GM18519 (cell line): ENCODE data around the gene CATSPERZ.
"Not testable (repeated sequence)": the region's sequence is repeated elsewhere in the genome, so short reads cannot be mapped to it uniquely, and the experiment has no call there.

Source experiments
- ATAC-seq: cut with Tn5 transposase; IDR thresholded peaks from one replicate; pipeline ENCODE4 v1.9.1; 2021; ENCODE audit warnings: mild to moderate bottlenecking, moderate library complexity; ENCODE audit not compliant: unreplicated experiment, low FRiP score

The CATSPERZ gene

GRCh38 chr11:64297699-64298358, 2.3 kb upstream of the CATSPERZ start:
- ATAC-seq, result no peak

GRCh38 chr11:64298966-64299846, 952 bp upstream of the CATSPERZ start:
- no peak for ATAC-seq

DNA sequence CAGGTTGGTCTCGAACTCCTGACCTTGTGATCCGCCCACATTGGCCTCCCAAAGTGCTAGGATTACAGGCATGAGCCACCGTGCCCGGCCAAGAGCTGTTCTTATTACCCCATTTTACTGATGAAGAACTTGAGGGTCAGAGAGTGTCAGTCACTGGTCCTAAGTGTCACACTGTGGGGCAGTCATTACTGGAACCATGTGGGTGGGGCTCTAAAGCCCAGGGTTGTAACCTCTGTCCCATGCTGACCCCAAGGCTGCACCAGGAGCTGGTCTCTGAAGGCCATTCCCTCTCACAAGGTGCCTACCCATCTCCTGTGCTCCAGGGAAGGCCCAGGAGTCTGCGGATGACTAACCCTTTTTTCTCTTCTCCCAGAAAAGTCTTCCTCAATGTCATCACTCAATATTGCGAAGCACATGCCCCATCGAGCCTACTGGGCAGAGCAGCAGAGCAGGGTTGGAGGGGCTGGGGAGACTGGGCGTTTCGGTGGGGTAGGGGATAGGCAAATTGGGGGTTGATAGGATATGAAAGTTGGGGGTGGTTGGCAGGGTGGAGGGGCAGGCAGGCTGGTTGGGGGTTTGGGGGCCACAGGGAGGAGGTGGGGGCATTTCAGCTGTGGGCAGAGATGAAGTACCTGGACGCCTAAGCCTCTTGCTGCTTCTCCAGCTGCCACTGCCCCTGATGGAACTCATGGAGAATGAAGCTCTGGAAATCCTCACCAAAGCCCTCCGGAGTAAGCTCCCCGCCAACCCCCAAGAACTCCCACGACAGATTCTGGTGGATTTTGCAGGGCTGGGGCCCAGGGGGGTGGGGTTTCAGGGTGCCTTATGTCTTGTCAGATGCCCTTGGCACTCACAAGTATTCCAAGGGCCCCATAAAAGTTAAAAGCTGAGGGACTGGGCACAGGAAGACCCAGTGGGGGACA, 3.2 kb downstream of the CATSPERZ start:
- ATAC-seq, result no peak

DNA sequence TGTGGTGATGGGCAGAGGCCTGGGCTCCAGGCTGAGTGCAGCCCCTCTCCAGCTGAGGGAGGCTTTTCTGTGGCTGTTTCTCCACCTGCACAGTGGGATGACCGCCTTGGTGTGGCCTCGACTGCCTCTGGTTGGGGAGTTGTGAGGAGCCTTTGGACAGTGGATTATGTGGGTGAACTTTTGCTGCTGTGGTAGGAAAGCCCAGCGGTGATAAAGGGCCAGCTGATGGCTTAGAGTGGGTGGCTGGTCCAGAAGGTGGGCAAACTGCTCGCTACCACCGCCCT, 3.8 kb downstream of the CATSPERZ start:
- no peak for ATAC-seq

DNA sequence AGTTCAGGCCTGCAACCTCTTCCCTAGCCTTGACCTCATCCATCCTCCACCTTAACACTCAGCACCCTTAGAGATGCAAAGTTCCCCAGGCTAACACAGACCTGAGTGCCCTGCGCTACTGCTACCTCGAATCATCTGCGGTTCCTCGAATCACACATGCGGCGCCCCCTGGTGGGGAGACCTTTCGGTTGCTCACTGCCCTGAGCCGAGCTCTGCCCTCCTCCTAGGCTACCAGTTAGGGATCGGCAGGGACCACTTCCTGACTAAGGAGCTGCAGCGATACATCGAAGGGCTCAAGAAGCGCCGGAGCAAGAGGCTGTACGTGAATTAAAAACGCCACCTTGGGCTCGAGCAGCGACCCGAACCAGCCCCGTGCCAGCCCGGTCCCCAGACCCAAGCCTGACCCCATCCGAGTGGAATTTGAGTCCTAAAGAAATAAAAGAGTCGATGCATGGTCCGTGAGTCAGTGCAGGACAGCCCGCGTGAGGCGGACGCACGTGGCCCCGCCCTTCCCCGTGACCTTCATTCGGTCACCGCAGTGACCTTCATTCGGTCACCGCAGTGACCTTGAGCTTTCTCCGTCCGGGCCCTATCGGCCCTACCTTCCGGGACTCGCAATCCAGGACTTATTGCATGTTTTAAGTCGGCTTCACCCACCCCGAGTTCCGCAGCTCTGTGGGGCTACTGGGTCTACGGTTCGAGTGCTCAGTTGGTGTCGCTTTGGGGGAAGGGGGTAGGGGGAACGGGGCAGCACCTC, 4.3 kb downstream of the CATSPERZ start:
- peak; percentile 19 for ATAC-seq

DNA sequence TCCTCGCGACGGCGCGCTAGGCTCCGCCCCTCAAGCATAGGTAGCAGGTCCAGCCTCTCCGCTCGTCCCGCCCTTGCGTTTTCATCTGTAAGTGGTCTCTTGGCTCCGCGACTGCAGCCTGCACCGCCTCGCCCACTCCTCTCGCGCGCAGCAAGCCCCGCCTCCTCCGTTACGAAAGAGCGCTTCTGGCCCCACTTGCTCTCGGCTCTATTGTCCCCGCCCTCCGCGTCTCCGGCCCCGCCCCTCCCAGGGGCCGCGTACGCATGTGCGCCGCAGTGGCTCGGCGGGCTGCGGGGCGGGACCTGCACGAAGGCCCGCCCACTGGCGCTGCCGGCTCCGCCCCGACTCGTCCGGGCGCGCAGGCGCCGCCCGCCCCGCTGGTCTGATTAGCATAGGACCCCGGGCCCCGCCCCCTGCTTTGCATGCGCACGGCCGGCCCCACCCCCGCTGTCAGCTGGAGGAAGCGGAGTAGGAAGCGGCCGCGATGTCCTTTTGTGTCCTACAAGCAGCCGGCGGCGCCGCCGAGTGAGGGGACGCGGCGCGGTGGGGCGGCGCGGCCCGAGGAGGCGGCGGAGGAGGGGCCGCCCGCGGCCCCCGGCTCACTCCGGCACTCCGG, 5.0 kb downstream of the CATSPERZ start, which contains the start of gene ESRRA:
Gene ESRRA, plus strand, starts transcription at position 450 of the 616 bp plus-strand sequence. CDS start 1,656 bp downstream, outside the sequence.
- peak; percentile 53 for ATAC-seq

- no peak for ATAC-seq
Measured at GRCh38 chr11:64305691-64306562, 5.8 kb downstream of the CATSPERZ start.

DNA sequence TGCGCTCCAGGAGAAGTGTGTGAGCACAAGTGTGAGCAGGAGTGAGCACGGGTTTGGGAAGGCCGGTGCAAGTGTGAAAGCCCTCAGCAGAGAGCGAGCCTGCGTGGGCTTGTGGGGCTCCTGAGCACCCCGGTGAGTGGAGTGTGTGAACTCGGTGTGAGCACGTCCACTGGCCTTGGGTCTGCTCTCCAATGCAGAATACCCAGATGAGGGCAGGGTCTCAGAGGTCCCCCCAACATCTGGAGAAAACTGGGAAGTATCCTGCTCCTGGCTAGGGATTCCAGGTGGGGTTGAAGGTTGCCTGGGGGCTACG, 6.4 kb downstream of the CATSPERZ start:
- ATAC-seq, result no peak

- no peak for ATAC-seq
Measured at GRCh38 chr11:64306876-64307622, 6.9 kb downstream of the CATSPERZ start.

DNA sequence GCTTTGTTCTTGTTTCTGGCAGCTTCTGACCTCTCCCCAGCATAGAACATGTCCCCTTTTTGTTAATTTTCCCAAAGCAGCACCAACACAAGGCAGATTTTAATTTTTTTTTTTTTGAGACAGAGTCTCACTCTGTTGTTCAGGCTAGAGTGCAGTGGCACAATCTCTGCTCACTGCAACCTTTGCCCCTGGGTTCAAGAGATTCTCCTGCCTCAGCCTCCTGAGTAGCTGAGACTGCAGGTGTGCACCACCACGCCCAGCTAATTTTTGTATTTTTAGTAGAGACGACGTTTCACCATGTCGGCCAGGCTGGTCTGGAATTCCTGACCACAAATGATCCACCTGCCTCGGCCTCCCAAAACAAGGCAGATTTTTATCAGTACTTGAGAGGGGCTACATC, 7.6 kb downstream of the CATSPERZ start:
- not testable (repeated sequence) for ATAC-seq

DNA sequence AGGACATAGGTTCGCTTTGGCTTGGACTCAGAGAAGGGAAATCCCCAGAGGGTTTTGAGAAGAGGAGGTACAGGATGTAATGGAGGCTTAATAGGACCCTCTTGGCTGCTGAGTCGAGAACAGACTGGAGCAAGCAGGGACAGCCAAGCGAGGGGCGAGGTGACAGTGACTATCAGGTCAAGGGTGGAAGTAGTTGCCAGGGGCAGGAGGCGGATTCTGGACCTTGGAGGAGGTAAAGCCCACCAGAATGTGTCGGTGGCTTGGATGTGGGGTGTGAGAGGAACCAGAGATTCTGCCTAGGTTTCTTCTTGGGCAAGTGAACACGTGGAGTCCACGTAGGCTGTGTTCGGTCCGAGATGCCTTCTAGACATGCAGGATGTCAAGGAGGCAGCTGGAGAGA, 12.8 kb downstream of the CATSPERZ start:
- ATAC-seq, result no peak

DNA sequence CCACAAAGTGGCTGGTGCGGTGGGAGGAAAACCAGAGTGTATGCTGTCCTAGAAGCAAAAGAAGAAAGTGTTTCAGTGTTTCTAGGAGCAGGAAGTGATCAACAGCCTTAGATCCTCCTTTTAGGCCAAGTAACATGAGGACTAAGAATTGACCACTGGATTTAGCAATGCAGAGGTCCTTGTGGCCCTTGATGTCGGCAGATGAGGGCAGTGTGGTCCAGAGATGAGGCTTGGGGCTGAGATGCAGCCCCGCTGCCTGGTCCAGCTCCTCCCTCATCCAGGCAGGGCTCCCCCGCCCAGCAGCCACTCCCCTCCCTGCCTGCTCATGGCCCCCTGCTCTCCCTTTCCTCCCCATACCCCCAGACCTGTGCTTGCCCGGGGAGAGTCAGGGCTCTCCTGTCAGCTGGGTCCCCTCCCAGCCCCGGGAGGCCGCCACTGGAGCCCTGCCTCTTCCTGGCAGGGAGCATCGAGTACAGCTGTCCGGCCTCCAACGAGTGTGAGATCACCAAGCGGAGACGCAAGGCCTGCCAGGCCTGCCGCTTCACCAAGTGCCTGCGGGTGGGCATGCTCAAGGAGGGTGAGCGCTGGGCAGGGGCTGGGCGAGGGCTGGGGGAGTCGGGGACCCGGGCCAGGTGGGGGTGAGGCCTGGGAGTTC, 13.5 kb downstream of the CATSPERZ start:
- ATAC-seq, result no peak

- ATAC-seq, result no peak
Measured at GRCh38 chr11:64314146-64314804, 14.1 kb downstream of the CATSPERZ start.

DNA sequence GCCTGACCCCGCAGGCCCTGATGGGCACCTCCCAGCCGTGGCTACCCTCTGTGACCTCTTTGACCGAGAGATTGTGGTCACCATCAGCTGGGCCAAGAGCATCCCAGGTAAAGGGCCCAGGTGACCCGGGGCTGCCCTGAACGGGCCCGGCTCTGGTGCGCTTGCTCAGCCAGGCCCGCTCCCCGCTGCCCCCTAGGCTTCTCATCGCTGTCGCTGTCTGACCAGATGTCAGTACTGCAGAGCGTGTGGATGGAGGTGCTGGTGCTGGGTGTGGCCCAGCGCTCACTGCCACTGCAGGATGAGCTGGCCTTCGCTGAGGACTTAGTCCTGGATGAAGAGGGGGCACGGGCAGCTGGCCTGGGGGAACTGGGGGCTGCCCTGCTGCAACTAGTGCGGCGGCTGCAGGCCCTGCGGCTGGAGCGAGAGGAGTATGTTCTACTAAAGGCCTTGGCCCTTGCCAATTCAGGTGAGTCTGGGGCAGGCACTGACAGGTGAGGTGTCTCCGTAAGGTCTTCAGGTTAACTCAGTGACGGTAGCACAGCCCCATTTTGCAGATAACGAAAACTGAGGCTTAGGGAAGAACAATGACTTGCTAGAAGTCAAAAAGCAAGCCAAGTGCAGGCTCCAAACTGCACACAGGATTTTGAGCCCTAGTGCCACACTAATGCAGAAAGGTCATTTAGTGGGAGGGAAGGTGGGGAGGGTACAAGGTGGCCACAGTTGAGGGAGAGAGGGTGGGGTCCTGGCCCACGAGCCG, 14.8 kb downstream of the CATSPERZ start:
- no peak for ATAC-seq

DNA sequence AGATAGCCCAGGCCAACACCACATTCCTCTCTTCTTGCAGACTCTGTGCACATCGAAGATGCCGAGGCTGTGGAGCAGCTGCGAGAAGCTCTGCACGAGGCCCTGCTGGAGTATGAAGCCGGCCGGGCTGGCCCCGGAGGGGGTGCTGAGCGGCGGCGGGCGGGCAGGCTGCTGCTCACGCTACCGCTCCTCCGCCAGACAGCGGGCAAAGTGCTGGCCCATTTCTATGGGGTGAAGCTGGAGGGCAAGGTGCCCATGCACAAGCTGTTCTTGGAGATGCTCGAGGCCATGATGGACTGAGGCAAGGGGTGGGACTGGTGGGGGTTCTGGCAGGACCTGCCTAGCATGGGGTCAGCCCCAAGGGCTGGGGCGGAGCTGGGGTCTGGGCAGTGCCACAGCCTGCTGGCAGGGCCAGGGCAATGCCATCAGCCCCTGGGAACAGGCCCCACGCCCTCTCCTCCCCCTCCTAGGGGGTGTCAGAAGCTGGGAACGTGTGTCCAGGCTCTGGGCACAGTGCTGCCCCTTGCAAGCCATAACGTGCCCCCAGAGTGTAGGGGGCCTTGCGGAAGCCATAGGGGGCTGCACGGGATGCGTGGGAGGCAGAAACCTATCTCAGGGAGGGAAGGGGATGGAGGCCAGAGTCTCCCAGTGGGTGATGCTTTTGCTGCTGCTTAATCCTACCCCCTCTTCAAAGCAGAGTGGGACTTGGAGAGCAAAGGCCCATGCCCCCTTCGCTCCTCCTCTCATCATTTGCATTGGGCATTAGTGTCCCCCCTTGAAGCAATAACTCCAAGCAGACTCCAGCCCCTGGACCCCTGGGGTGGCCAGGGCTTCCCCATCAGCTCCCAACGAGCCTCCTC, 15.7 kb downstream of the CATSPERZ start:
- not testable (repeated sequence) for ATAC-seq
